Smooth muscle cell of the coronary artery (primary cell): ENCODE measurements around the gene NXT1. TPM values are rescaled to one million over a fixed set of nuclear protein-coding genes. Genes with fewer than 3 reads are reported as not detected.

Experiments used
- total RNA-seq: library from RNA; depleted of rRNA; stranded (reverse); fragments of >200 nt; gene quantifications from 2 replicates; pipeline ENCODE4 v1.2.3, GENCODE V29; 2014; ENCODE audit warnings: low replicate concordance

The NXT1 gene
- 7.6 and 26.9 TPM in 2 replicates for total RNA-seq

GRCh38 chr20:23350196-23350903 lies at the start of gene NXT1:
NXT1 (plus strand) TSS chr20:23350791; CDS start chr20:23354042, 3,251 bp downstream.

DNA sequence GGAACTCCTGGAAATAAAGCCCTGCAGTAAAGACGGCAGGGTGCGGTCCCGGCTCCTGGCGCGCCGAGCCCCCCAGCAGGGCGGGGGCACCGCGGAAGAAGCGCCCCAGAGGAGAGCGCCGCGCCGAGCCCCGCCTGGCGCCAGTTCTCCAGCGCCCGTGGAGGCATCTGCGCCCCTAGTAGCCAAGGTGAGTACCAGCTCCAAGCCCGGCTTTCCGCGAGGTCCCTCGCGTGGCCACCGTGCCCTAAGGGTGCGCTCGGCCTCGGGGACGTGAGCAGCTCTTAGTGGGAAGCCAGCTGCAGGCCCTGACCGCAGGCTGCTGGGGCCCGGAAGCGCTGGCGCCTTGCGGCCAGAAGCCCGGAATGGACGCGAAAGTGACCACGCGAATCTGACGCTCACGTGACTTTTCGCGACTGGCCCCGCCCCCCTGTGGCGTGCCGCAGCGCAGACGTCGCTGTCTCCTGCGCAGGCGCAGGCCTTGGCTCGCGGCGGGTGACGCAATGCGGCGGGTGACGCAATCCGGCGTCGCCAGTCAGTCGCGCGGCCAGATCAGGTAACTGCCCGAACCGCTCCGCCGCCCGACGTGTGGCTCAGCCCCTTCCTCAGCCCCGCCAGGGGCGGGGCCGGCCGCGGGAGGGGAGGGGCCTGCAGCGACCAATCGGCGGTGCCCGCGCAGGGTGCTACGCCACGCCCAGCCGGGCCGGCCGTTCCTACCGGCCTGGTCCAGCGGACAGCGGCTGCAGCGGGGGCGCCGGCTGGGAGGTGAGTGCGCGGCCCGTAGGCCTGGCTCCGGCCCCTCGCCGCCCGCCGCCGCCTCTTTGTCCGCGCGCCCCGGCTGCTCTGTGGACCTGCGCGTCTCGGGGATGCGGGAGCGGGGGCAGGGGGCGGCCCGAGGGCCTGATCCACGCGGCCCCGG lies 11.1 kb downstream of the NXT1 start, which contains the start of gene GZF1:
TSS of gene GZF1 (plus strand) at position 707 of the 916 bp plus-strand sequence. CDS start 2,202 bp downstream, outside the sequence.

Other genes starting within 250 kb of the NXT1 start
- 38.2 and 42.1 TPM in 2 replicates for gene GZF1, start 11.4 kb downstream of the NXT1 start, total RNA-seq
- gene NAPB, start 70.7 kb downstream of the NXT1 start, total RNA-seq, result 7.5 and 7.8 TPM in 2 replicates
- not detected in 2 replicates for gene CSTL1, start 88.9 kb downstream of the NXT1 start, total RNA-seq
- not detected in 2 replicates for gene CST11, start 102.1 kb downstream of the NXT1 start, total RNA-seq
- gene CST8, start 140.3 kb downstream of the NXT1 start, total RNA-seq, result not detected in 2 replicates
- gene CST9L, start 217.7 kb downstream of the NXT1 start, total RNA-seq, result not detected in 2 replicates